GM23248 (cell line): ENCODE measurements around the gene TAS1R3.

Experiments
- EZH2 ChIP-seq: fragments of 200-600 bp; sonication (generic); IDR thresholded peaks from 2 replicates; pipeline ENCODE4 v1.6.1; 2018; ENCODE audit warnings: antibody characterized with exemption, mild to moderate bottlenecking; ENCODE audit not compliant: insufficient read depth, poor library complexity, severe bottlenecking
- EZH2phosphoT487 ChIP-seq: fragments of 200-600 bp; sonication (generic); IDR thresholded peaks from 2 replicates; pipeline ENCODE4 v1.6.1; 2018; ENCODE audit warnings: antibody characterized with exemption, moderate library complexity, mild to moderate bottlenecking, low read depth; ENCODE audit not compliant: insufficient read depth

GRCh38 chr1:1380860-1381259 lies 49.8 kb downstream of the TAS1R3 start:
- TF ChIP-seq EZH2: no peak
- no peak for TF ChIP-seq EZH2phosphoT487
